Choroid plexus epithelial cell (primary cell): Measurements from ENCODE around the gene LIMA1.
A peak's percentile ranks its signal among the peaks of the same experiment; 100 is the strongest.

Experiments used
- DNase-seq: peaks from one replicate; pipeline ENCODE4 v3.0.0-alpha.2; 2010; ENCODE audit warnings: low read depth
- H3K4me3 ChIP-seq: 2 replicates; pipeline ENCODE4 v1.5.1; 2011; ENCODE audit warnings: low read depth, mild to moderate bottlenecking, control low read depth, low read length, moderate library complexity
- CTCF ChIP-seq: conservative IDR thresholded peaks from 2 replicates; pipeline ENCODE4 v1.5.1; 2011; ENCODE audit warnings: low read depth, mild to moderate bottlenecking, control low read depth, inconsistent platforms, low read length, moderate library complexity

Gene LIMA1

GRCh38 chr12:50246197-50246865, 37.0 kb downstream of the LIMA1 start:
- H3K4me3 ChIP-seq: no peak overlapping the region
- no peak for DNase-seq
- TF ChIP-seq CTCF: no peak

GRCh38 chr12:50243507-50243906, 39.8 kb downstream of the LIMA1 start:
- H3K4me3 ChIP-seq: no peak overlapping the region
- DNase-seq: no peak
- TF ChIP-seq CTCF: no peak

DNA sequence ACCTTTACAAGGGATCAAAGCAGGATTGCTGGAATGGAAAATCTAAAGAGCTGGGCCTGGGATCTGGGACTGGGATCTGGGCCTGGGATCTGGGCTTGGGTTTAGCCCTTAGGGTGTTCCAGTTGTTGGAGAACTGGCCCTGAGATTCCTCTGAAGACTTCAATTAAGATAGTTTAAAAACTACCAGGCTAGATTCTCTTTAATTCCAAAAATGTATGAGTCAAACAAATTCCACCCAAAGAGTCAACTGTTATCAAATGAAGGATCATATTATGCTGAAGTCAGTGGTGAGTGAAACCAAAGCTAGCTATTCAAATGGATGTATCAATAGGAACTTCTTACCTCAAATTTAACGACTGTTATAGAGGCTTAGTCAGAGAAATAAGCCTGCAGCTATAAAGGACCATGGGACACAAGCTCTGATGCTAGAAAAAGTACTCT, 40.5 kb downstream of the LIMA1 start:
- no peak for TF ChIP-seq CTCF
- DNase-seq: peak; percentile 63
- no peak overlapping the region for H3K4me3 ChIP-seq

DNA sequence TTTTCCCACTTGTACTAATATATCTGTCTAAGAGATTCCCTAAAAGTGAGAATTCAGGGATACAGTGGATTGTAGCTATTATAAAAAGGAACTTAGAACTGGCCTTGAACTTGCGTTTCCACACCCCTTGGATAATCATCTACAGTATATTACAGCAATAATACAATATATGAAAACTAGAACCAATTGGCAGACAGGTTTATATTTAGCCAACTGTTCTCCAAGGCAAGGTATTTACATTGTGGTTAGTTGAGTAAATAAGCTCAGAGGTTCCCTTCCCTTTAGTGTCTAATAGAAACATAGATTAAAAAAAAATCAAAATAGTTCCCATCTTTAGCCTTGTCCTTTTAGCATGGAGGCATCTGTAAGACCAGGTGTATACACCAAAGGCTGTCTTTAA, 42.1 kb downstream of the LIMA1 start:
- TF ChIP-seq CTCF: no peak
- peak; percentile 60 for DNase-seq
- H3K4me3 ChIP-seq: no peak overlapping the region

DNA sequence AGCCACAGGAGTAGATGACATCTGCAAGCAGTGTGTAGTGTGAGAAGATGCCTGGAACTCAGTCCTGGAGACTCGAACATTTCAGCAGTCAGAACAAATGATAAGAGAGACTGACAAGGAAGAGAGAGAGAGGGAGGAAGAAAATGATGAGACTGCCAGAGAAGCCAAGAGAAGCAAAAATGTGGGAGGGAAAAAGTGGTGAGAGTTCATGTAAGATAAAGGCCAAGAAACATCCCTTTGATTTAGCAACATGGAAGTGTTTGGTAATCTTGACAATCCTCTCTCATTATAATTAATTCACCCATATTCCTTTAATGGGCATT, 42.6 kb downstream of the LIMA1 start:
- no peak for TF ChIP-seq CTCF
- no peak overlapping the region for H3K4me3 ChIP-seq
- DNase-seq: peak; percentile 54

DNA sequence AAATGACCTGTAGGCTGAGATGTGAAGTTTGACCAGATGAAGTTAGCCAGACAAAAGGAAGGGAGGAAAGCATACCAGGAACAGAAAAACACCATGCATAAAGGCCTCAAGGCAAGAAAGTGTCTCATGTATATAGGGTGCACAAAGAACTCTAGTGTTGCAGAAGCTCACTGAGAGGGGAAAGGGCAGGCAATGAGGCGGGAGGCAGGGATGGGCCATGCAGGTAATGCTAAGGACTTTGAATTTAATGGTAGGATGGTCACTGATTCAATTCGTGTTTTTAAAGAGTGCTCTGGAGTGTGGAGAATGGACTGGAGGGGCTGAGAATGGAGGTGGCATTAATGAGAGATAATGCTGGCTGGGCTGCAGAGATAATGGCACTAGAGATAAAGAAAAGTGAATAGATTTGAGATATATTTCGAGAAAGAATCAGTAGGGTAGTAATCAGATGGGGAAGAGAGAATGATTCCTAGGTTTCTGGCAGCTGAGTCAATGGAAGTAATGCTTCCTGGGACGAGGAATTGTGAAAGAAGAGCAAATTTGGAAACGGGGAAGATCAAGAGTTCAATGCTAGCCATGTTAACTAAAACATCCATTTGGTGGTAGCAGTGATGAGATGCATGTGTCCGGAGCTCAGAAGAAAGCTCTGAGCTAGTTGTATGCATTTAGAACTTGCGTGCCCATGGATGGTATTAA, 43.1 kb downstream of the LIMA1 start:
- TF ChIP-seq CTCF: no peak
- H3K4me3 ChIP-seq: no peak overlapping the region
- DNase-seq: no peak
